Suprapubic skin (tissue), 4 donors: ENCODE results near the gene ROR2. TPM values are rescaled to one million over a fixed set of nuclear protein-coding genes. Genes with fewer than 3 reads are reported as not detected.

ENCODE experiments used
- DNase-seq, 2 donors: peaks; one replicate each; pipeline ENCODE4 v3.0.0-alpha.2; 2019; ENCODE audit warnings: low spot score in 2 of 2
- H3K27ac ChIP-seq: fragments of 200-600 bp; sonication (generic); one replicate; pipeline ENCODE4 v1.5.1; 2019
- H3K27me3 ChIP-seq: fragments of 200-600 bp; sonication (generic); one replicate; pipeline ENCODE4 v1.5.1; 2019
- H3K36me3 ChIP-seq: fragments of 200-600 bp; sonication (generic); one replicate; pipeline ENCODE4 v1.5.1; 2019
- H3K4me1 ChIP-seq: fragments of 200-600 bp; sonication (generic); one replicate; pipeline ENCODE4 v1.5.1; 2019
- H3K4me3 ChIP-seq: fragments of 200-600 bp; sonication (generic); one replicate; pipeline ENCODE4 v1.5.1; 2019; ENCODE audit warnings: mild to moderate bottlenecking
- H3K9me3 ChIP-seq: fragments of 200-600 bp; sonication (generic); one replicate; pipeline ENCODE4 v1.5.1; 2019
- CTCF ChIP-seq, 2 donors: fragments of 200-600 bp in 1 of 2; fragments of 450-650 bp in 1 of 2; sonication (generic) in 1 of 2; IDR thresholded peaks; one replicate each; pipeline ENCODE4 v1.5.1; 2016 to 2019; ENCODE audit warnings: antibody characterized with exemption in 2 of 2, mild to moderate bottlenecking in 1 of 2, moderate library complexity in 1 of 2
- EP300 ChIP-seq: sonication (generic); formaldehyde crosslinking; IDR thresholded peaks from one replicate; pipeline ENCODE4 v1.6.1; 2017; ENCODE audit warnings: antibody characterized with exemption
- POLR2A ChIP-seq, 2 donors: fragments of 450-650 bp; IDR thresholded peaks; one replicate each; pipeline ENCODE4 v1.6.1; 2017; ENCODE audit warnings: antibody characterized with exemption in 2 of 2, mild to moderate bottlenecking in 2 of 2, moderate library complexity in 2 of 2
- POLR2AphosphoS5 ChIP-seq, 3 donors: sonication (generic); formaldehyde crosslinking; IDR thresholded peaks; one replicate each; pipeline ENCODE4 v1.6.1; 2017; ENCODE audit warnings: antibody characterized with exemption in 3 of 3
- WGBS: methylation state at CpG from one replicate; pipeline ENCODE4 v1.1.5; 2018; 5-methylcytosine and 5-hydroxymethylcytosine counted together
- total RNA-seq, 4 donors: library from RNA; depleted of rRNA; stranded (reverse); fragments of >200 nt; gene quantifications; one replicate each; pipeline ENCODE4 v1.1.0, GENCODE V29; 2016

The ROR2 gene
- total RNA-seq, 4 donors from 2014 or later, result 3.3 to 7.3 (median 5.0) TPM

- Histone ChIP-seq H3K9me3 (no peaks in the 10 kb centered on the region), H3K36me3 (no peaks in the 10 kb centered on the region), H3K4me3 (no peak overlapping the region), H3K4me1 (no peaks in the 10 kb centered on the region), H3K27me3 (peaks cover 3% of the 10 kb centered on the region), H3K27ac (no peak overlapping the region)
- no peak for TF ChIP-seq CTCF (IDR thresholded peaks at IDR 0.05)
- no peak for TF ChIP-seq POLR2AphosphoS5 (IDR thresholded peaks at IDR 0.05)
- TF ChIP-seq POLR2A (IDR thresholded peaks at IDR 0.05), result no peak
- TF ChIP-seq EP300, result no peak
- DNase-seq, result no peak
- 81% methylated on average over 4 of the region's 4 CpGs for WGBS
These were observed 22.1 kb upstream of the ROR2 start for GRCh38 chr9:91972076-91972626.

GRCh38 chr9:91967259-91967658, 17.2 kb upstream of the ROR2 start:
- no peaks in the 10 kb centered on the region for H3K9me3 ChIP-seq
- no peak overlapping the region for H3K27ac ChIP-seq
- H3K36me3 ChIP-seq, result no peaks in the 10 kb centered on the region
- peaks cover 3% of the 10 kb centered on the region for H3K27me3 ChIP-seq
- WGBS, result 93% methylated on average over 3 of the region's 3 CpGs
- TF ChIP-seq POLR2A (IDR thresholded peaks at IDR 0.05) (no peak), EP300 (no peak), POLR2AphosphoS5 (IDR thresholded peaks at IDR 0.05) (no peak), CTCF (IDR thresholded peaks at IDR 0.05) (no peak)
- no peak for DNase-seq
- H3K4me3 ChIP-seq, result no peak overlapping the region
- H3K4me1 ChIP-seq, result no peaks in the 10 kb centered on the region

- Histone ChIP-seq H3K4me3 (no peak overlapping the region), H3K9me3 (no peaks in the 10 kb centered on the region), H3K4me1 (no peaks in the 10 kb centered on the region), H3K27ac (no peak overlapping the region), H3K27me3 (peaks cover 3% of the 10 kb centered on the region), H3K36me3 (no peaks in the 10 kb centered on the region)
- 93% methylated on average over 2 of the region's 2 CpGs for WGBS
- DNase-seq, result no peak
- TF ChIP-seq EP300 (no peak), POLR2A (IDR thresholded peaks at IDR 0.05) (no peak), CTCF (IDR thresholded peaks at IDR 0.05) (no peak), POLR2AphosphoS5 (IDR thresholded peaks at IDR 0.05) (no peak)
These were observed 16.5 kb upstream of the ROR2 start for GRCh38 chr9:91966503-91966902.

GRCh38 chr9:91963711-91964240, 13.7 kb upstream of the ROR2 start:
- no peak for DNase-seq
- TF ChIP-seq CTCF (IDR thresholded peaks at IDR 0.05), result no peak
- TF ChIP-seq POLR2A (IDR thresholded peaks at IDR 0.05), result no peak
- TF ChIP-seq POLR2AphosphoS5 (IDR thresholded peaks at IDR 0.05), result no peak
- no peak for TF ChIP-seq EP300
- H3K27ac ChIP-seq, result no peak overlapping the region
- H3K9me3 ChIP-seq, result no peaks in the 10 kb centered on the region
- WGBS, result 67% methylated on average over 2 of the region's 2 CpGs
- no peaks in the 10 kb centered on the region for H3K27me3 ChIP-seq
- H3K36me3 ChIP-seq, result no peaks in the 10 kb centered on the region
- H3K4me3 ChIP-seq, result no peak overlapping the region
- H3K4me1 ChIP-seq, result no peaks in the 10 kb centered on the region

- 94% methylated on average over 1 of the region's 1 CpG for WGBS
- Histone ChIP-seq H3K4me1 (no peaks in the 10 kb centered on the region), H3K27me3 (no peaks in the 10 kb centered on the region), H3K27ac (no peak overlapping the region), H3K4me3 (no peak overlapping the region), H3K36me3 (no peaks in the 10 kb centered on the region), H3K9me3 (no peaks in the 10 kb centered on the region)
- TF ChIP-seq CTCF (IDR thresholded peaks at IDR 0.05), result no peak
- TF ChIP-seq POLR2A (IDR thresholded peaks at IDR 0.05), result no peak
- TF ChIP-seq POLR2AphosphoS5 (IDR thresholded peaks at IDR 0.05), result no peak
- TF ChIP-seq EP300, result no peak
- no peak for DNase-seq
These were observed 10.3 kb upstream of the ROR2 start for GRCh38 chr9:91960367-91960766.
